Vagina (tissue), 2 donors: ENCODE results near the gene FGF18.

Source experiments
- CTCF ChIP-seq, 3 experiments: fragments of 450-650 bp in 2 of 3; fragments of 200-600 bp in 1 of 3; sonication (generic) in 1 of 3; IDR thresholded peaks; one replicate each; pipeline ENCODE4 v1.5.1; 2017 to 2019; ENCODE audit warnings: antibody characterized with exemption in 3 of 3, mild to moderate bottlenecking in 2 of 3, moderate library complexity in 2 of 3
- POLR2A ChIP-seq, 2 donors: fragments of 450-650 bp; IDR thresholded peaks; one replicate each; pipeline ENCODE4 v1.6.1; 2017; ENCODE audit warnings: antibody characterized with exemption in 2 of 2, mild to moderate bottlenecking in 2 of 2, moderate library complexity in 2 of 2
- POLR2AphosphoS5 ChIP-seq, 2 donors: sonication (generic); formaldehyde crosslinking; IDR thresholded peaks; one replicate each; pipeline ENCODE4 v1.9.0; 2017; ENCODE audit warnings: antibody characterized with exemption in 2 of 2, mild to moderate bottlenecking in 2 of 2, low read depth in 1 of 2; ENCODE audit not compliant: insufficient read depth in 1 of 2

- no peak for TF ChIP-seq CTCF (IDR thresholded peaks at IDR 0.05)
- no peak for TF ChIP-seq POLR2AphosphoS5 (IDR thresholded peaks at IDR 0.05; ENCODE audit: insufficient read depth in 1 of 2, low read depth in 1 of 2)
- TF ChIP-seq POLR2A (IDR thresholded peaks at IDR 0.05): no peak
Measured at GRCh38 chr5:171453988-171454387, 34.5 kb downstream of the FGF18 start.
